ENCODE data around the gene EIF2B2. TPM values are rescaled to one million over a fixed set of nuclear protein-coding genes. Genes with fewer than 3 reads are reported as not detected.
A peak's percentile ranks its signal among the peaks of the same experiment; 100 is the strongest.

EIF2B2 gene
- total and polyA plus RNA-seq, 2 of the 13 experiments (the other 11 are each of a cell fraction or from before 2014, with no cell fraction given) = 54.4 to 78.6 TPM

GRCh38 chr14:75042035-75042434 lies 39.3 kb downstream of the EIF2B2 start:
- intact Hi-C loops (cut with micrococcal nuclease; ENCODE audit: unreplicated experiment) = no loop called here
- H3K4me1 ChIP-seq (ENCODE audit: insufficient read depth, low read length) = peaks cover 63% of the 10 kb centered on the region
- H4K20me1 ChIP-seq (ENCODE audit: insufficient read depth, low read length) = no peaks in the 10 kb centered on the region
- H2AFZ ChIP-seq (ENCODE audit: low read length) = no peak overlapping the region
- WGBS (ENCODE audit: low lambda C conversion rate) = 73% methylated on average over 6 of the region's 6 CpGs
- no peaks in the 10 kb centered on the region for H3K27me3 ChIP-seq (ENCODE audit: control insufficient read depth in 1 of 2, insufficient read depth in 2 of 2, low read length in 2 of 2)
- no TSS peak for BruUV-seq (replicated peaks)
- peak overlapping the region in 1 of 3 experiments; percentile 18; a peak in 1 of 6 replicates for H3K4me3 ChIP-seq (replicated peaks in 1 of 3; ENCODE audit: insufficient read depth in 1 of 3, low read depth in 2 of 3, low read length in 3 of 3)
- FAIRE-seq = no peak
- H3K79me2 ChIP-seq (ENCODE audit: insufficient read depth, low read length) = peaks cover 15% of the 10 kb centered on the region
- peaks cover 6 to 10% of the 10 kb centered on the region in 2 experiments for H3K36me3 ChIP-seq (replicated peaks in 1 of 2; ENCODE audit: control insufficient read depth in 1 of 2, insufficient read depth in 2 of 2, low read length in 2 of 2)
- peak overlapping the region; percentile 46 for H3K9ac ChIP-seq (ENCODE audit: insufficient read depth, low read depth, low read length)
- H3K27ac ChIP-seq (ENCODE audit: extremely low read length, insufficient read depth, low read length) = peak overlapping the region; percentile 80
- DNase-seq (ENCODE audit: low spot score) = no peak
- TF ChIP-seq MLXIP (CRISPR knock-in tag; IDR thresholded peaks at IDR 0.05; ENCODE audit: borderline replicate concordance) (no peak), ZFX (CRISPR knock-in tag; IDR thresholded peaks at IDR 0.05; ENCODE audit: low read depth) (no peak), MAFF (IDR thresholded peaks at IDR 0.05; ENCODE audit: low read depth, low read length) (peak; percentile 80), MAFG (CRISPR knock-in tag; IDR thresholded peaks at IDR 0.05) (no peak), TBX3 (IDR thresholded peaks at IDR 0.05; ENCODE audit: borderline replicate concordance) (no peak), MAFK (conservative IDR thresholded peaks at IDR 0.05 in 1 of 2, IDR thresholded peaks at IDR 0.05 in 1 of 2; ENCODE audit: low read length in 2 of 2) (peak; percentile 84 to 87), DMAP1 (CRISPR knock-in tag; IDR thresholded peaks at IDR 0.05) (0 out of 2 replicates have a peak, but pooled peaks have one; percentile 7), IKZF4 (CRISPR knock-in tag; IDR thresholded peaks at IDR 0.05; ENCODE audit: borderline replicate concordance, low read depth, not compliant biosample characterization) (no peak)
- POLR2A ChIA-PET = interaction anchor here (0.8 to 3.3 kb wide), 6 partner anchors 9 to 90 kb away, joined by 3 to 13 read pairs (median 6); partner anchors contain the start of genes ACYP1, MLH3, NEK9 and ZC2HC1C
- ATAC-seq = peak; percentile 40; the same call in 1 of the 3 replicates
- H3K4me2 ChIP-seq (ENCODE audit: low read depth, low read length) = peak overlapping the region; percentile 54
- no peaks in the 10 kb centered on the region for H3K9me3 ChIP-seq (ENCODE audit: low read length)
- CTCF ChIA-PET (ENCODE audit: low intra/inter-chr PET ratio, low total read pairs) = no interaction called here
- in situ Hi-C loops (cut with HindIII; ENCODE audit: extremely low pct_ligation_motif_present, low pct_unique_long_range_greater_than_20kb) = no loop called here

All from HepG2 (cell line).